Esophagus squamous epithelium (tissue), 5 donors: Measurements from ENCODE around the gene SPATS2. TPM values are rescaled to one million over a fixed set of nuclear protein-coding genes. Genes with fewer than 3 reads are reported as not detected.

ENCODE experiments used
- DNase-seq: peaks from one replicate; lab custom pipeline; 2025; lab: John Stamatoyannopoulos, UW
- H3K27ac ChIP-seq, 4 donors: fragments of 200-600 bp; sonication (generic); one replicate each; pipeline ENCODE4 v1.5.1; 2016 to 2019; ENCODE audit warnings: mild to moderate bottlenecking in 1 of 4
- H3K27me3 ChIP-seq, 4 donors: fragments of 200-600 bp; sonication (generic); 1 replicate in 3 of 4; 2 replicates in 1 of 4; pipeline versions ENCODE4 v1.5.1 to v1.6.0; 2017 to 2021; ENCODE audit warnings: antibody characterized with exemption in 1 of 4
- H3K36me3 ChIP-seq, 3 donors: fragments of 200-600 bp; sonication (generic); one replicate each; pipeline ENCODE4 v1.5.1; 2016 to 2019
- H3K4me1 ChIP-seq, 3 donors: fragments of 200-600 bp; sonication (generic); one replicate each; pipeline ENCODE4 v1.5.1; 2017 to 2019
- H3K4me3 ChIP-seq, 4 donors: fragments of 200-600 bp; sonication (generic); 1 replicate in 3 of 4; 2 replicates in 1 of 4; pipeline ENCODE4 v1.5.1; 2016 to 2019; ENCODE audit warnings: mild to moderate bottlenecking in 2 of 4, moderate library complexity in 1 of 4
- H3K9me3 ChIP-seq, 3 donors: fragments of 200-600 bp; sonication (generic); one replicate each; pipeline ENCODE4 v1.5.1; 2016 to 2019
- CTCF ChIP-seq, 6 experiments: fragments of 450-650 bp in 4 of 6; fragments of 200-600 bp in 2 of 6; sonication (generic) in 2 of 6; IDR thresholded peaks; one replicate each; pipeline ENCODE4 v1.5.1; 2016 to 2019; ENCODE audit warnings: antibody characterized with exemption in 6 of 6, mild to moderate bottlenecking in 4 of 6, moderate library complexity in 4 of 6
- POLR2A ChIP-seq, 4 donors: fragments of 450-650 bp; IDR thresholded peaks; one replicate each; pipeline ENCODE4 v1.6.1; 2017; ENCODE audit warnings: antibody characterized with exemption in 4 of 4, mild to moderate bottlenecking in 4 of 4, moderate library complexity in 3 of 4
- WGBS, 2 donors: methylation state at CpG; one replicate each; pipeline ENCODE4 v1.1.5; 2018; 5-methylcytosine and 5-hydroxymethylcytosine counted together
- intact Hi-C: fragments of 100-400 bp; cut with DNase I; formaldehyde crosslinking; loops from one replicate; pipeline ENCODE4 v1.15.0; 2022
- total RNA-seq, 4 donors: library from RNA; depleted of rRNA; stranded (reverse); fragments of >200 nt; gene quantifications; one replicate each; pipeline ENCODE4 v1.1.0, GENCODE V29; 2016
- donor health status: DM: yes; HTN: yes; CAD: no.

SPATS2 gene
- total RNA-seq, 4 donors from 2014 or later = 4.8 to 9.8 (median 8.5) TPM

DNA sequence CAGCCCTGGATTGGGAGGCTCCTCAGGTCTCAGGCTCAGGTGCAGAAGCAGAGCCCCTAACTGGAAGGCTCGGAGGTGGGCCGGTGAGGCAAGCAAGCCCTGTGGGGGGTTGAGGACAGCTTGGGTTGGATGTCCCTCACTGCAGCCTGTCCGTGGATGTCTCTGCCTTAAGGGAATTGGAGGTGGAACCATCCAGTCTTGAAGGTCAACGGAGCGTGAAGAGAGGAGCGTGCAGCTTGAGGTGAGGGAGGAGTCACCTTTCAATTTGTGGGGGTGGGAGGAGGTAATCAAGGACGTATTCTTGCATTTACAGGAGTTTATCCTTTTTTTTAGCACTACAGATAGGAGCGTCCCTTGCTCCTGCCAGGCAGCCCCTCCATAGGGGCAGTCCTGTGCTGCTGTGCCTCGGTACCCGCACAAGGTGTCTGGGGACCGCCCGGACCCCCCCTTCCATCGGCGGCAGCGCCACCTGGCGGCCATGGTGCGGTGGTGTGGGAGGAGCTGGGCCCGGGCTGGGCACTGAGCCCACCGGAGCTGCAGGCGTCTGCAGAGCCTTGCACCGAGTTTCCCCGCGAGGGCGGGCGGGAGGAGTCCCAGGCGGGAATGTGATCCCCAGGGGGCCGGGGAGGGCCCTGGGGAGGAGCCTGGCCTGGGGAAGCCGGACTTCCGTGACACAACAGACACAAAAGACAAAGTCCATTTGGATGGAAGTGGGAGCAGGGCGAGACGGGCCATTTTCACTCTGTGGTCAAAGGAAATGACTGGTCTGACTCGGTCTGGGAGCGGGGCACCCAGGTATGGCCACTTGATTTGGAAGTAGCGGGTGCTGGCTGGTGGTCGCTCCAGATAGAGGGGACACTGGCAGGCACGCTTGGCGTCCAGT, 19.7 kb upstream of the SPATS2 start:
- no peak for TF ChIP-seq POLR2A (IDR thresholded peaks at IDR 0.05)
- peak; percentile 85 to 97 (median 90) for TF ChIP-seq CTCF (IDR thresholded peaks at IDR 0.05)
- Histone ChIP-seq H3K27ac (no peak overlapping the region), H3K4me1 (peaks cover 40 to 53% (median 47%) of the 10 kb centered on the region in 3 donors), H3K4me3 (peak overlapping the region; percentile 7 to 62 (median 40)), H3K36me3 (no peaks in the 10 kb centered on the region), H3K9me3 (no peaks in the 10 kb centered on the region), H3K27me3 (peaks cover 16 to 98% (median 21%) of the 10 kb centered on the region in 4 donors)
- DNase-seq = no peak
- intact Hi-C loops = no loop called here
- WGBS, 2 donors = 2 to 18% methylated on average over 6 to 23 of the region's 37 CpGs

GRCh38 chr12:49348781-49349180, 18.5 kb upstream of the SPATS2 start:
- no peak for DNase-seq
- H3K27me3 ChIP-seq = peaks cover 16 to 97% (median 21%) of the 10 kb centered on the region in 4 donors
- no peaks in the 10 kb centered on the region for H3K9me3 ChIP-seq
- no peak overlapping the region for H3K27ac ChIP-seq
- 89 to 100% methylated on average over 4 to 5 of the region's 5 CpGs for WGBS, 2 donors
- no peaks in the 10 kb centered on the region for H3K36me3 ChIP-seq
- H3K4me1 ChIP-seq = peaks cover 32 to 41% (median 35%) of the 10 kb centered on the region in 3 donors
- intact Hi-C loops = no loop called here
- H3K4me3 ChIP-seq = no peak overlapping the region
- TF ChIP-seq POLR2A (IDR thresholded peaks at IDR 0.05) (no peak), CTCF (IDR thresholded peaks at IDR 0.05) (no peak)

DNA sequence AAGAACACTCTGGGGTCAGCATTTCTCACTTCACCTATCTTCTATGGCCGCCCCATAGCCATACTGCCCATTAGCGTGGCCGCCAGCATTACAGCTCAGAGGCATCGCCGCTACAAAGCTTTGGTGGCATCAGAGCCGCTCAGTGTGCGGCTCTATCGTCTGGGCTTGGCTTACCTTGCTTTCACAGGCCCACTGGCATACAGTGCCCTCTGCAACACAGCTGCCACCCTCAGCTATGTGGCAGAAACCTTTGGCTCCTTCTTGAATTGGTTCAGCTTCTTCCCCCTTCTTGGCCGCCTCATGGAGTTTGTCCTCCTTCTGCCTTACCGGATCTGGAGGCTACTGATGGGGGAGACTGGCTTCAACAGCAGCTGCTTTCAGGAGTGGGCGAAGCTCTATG, 18.0 kb upstream of the SPATS2 start:
- intact Hi-C loops = no loop called here
- Histone ChIP-seq H3K4me3 (no peak overlapping the region), H3K27me3 (peaks cover 16 to 93% (median 21%) of the 10 kb centered on the region in 4 donors), H3K36me3 (no peaks in the 10 kb centered on the region), H3K4me1 (peaks cover 32 to 38% (median 34%) of the 10 kb centered on the region in 3 donors), H3K9me3 (no peaks in the 10 kb centered on the region), H3K27ac (no peak overlapping the region)
- 90 to 97% methylated on average over 6 to 11 of the region's 11 CpGs for WGBS, 2 donors
- no peak for DNase-seq
- no peak for TF ChIP-seq CTCF (IDR thresholded peaks at IDR 0.05)
- TF ChIP-seq POLR2A (IDR thresholded peaks at IDR 0.05) = no peak

- Histone ChIP-seq H3K27ac (no peak overlapping the region), H3K36me3 (no peaks in the 10 kb centered on the region), H3K4me3 (no peak overlapping the region), H3K9me3 (no peaks in the 10 kb centered on the region), H3K27me3 (peaks cover 0 to 78% (median under 1%) of the 10 kb centered on the region in 4 donors), H3K4me1 (peaks cover 7 to 10% (median 7%) of the 10 kb centered on the region in 3 donors)
- intact Hi-C loops = no loop called here
- TF ChIP-seq CTCF (IDR thresholded peaks at IDR 0.05) (no peak), POLR2A (IDR thresholded peaks at IDR 0.05) (no peak)
- DNase-seq = no peak
- WGBS, 2 donors = 74 to 94% methylated on average over 2 of the region's 2 CpGs
Measured at GRCh38 chr12:49352351-49352750, 14.9 kb upstream of the SPATS2 start.

- 87 to 94% methylated on average over 10 of the region's 10 CpGs for WGBS, 2 donors
- Histone ChIP-seq H3K9me3 (no peaks in the 10 kb centered on the region), H3K36me3 (no peaks in the 10 kb centered on the region), H3K27ac (no peak overlapping the region), H3K27me3 (peaks cover 0 to 50% (median 0%) of the 10 kb centered on the region in 4 donors), H3K4me3 (no peak overlapping the region), H3K4me1 (peaks cover 4 to 15% (median 10%) of the 10 kb centered on the region in 3 donors)
- no peak for DNase-seq
- TF ChIP-seq POLR2A (IDR thresholded peaks at IDR 0.05) = no peak
- no peak for TF ChIP-seq CTCF (IDR thresholded peaks at IDR 0.05)
- intact Hi-C loops = loop anchor here (5.0 kb wide), 1 partner anchor 156 kb away; no protein-coding TSS in a partner anchor
Measured at GRCh38 chr12:49355913-49356312, 11.3 kb upstream of the SPATS2 start.
